ENCODE data around the gene ARHGAP11A. TPM values are rescaled to one million over a fixed set of nuclear protein-coding genes. Genes with fewer than 3 reads are reported as not detected.
"Not testable (repeated sequence)": the region's sequence is repeated elsewhere in the genome, so short reads cannot be mapped to it uniquely, and the experiment has no call there.

Gene ARHGAP11A
- total and polyA plus RNA-seq, 2 of the 13 experiments (the other 11 are each of a cell fraction or from before 2014, with no cell fraction given): 5.1 to 46.3 TPM

DNA sequence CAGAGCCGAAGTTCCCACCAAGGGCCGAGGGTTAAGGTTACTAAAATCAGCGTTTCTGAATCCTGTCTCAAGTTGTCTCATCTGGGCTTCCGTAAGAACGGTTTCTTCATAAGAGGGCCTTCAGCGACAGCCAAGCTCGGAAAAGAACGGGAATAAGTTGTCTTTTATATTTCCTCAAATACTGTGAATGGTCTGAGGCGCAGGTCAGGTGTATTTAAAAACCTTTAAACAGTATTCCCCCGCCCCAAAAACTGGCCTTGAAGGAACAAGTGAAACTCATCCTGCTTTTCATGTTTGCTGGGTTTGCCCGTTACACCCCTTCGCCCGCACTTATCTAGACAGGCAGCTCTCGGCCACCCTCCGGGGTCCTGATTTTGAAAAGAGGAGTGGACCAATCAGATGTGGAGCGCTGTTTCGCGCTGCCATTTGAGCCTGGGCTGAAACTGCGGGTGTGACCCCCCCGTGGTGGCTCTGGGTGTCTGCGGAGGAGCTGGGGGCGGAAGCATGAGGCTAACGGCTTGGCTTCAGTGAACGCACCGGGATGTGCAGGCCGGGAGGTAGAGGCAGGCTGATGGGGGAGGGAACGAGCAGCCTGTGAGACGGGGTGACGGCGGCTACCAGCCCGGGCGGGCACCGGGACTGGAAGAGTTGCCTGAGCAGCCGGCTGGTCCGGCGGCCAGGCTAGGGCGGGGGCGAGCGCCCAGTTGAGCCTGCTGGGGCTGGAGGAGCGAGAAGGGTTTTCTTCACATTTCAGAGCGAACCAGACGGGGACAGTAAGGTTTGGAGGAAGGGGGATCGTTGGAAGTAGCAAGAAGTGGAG is at the start of gene ARHGAP11A (continued):
- TF ChIP-seq, protein P1, sequence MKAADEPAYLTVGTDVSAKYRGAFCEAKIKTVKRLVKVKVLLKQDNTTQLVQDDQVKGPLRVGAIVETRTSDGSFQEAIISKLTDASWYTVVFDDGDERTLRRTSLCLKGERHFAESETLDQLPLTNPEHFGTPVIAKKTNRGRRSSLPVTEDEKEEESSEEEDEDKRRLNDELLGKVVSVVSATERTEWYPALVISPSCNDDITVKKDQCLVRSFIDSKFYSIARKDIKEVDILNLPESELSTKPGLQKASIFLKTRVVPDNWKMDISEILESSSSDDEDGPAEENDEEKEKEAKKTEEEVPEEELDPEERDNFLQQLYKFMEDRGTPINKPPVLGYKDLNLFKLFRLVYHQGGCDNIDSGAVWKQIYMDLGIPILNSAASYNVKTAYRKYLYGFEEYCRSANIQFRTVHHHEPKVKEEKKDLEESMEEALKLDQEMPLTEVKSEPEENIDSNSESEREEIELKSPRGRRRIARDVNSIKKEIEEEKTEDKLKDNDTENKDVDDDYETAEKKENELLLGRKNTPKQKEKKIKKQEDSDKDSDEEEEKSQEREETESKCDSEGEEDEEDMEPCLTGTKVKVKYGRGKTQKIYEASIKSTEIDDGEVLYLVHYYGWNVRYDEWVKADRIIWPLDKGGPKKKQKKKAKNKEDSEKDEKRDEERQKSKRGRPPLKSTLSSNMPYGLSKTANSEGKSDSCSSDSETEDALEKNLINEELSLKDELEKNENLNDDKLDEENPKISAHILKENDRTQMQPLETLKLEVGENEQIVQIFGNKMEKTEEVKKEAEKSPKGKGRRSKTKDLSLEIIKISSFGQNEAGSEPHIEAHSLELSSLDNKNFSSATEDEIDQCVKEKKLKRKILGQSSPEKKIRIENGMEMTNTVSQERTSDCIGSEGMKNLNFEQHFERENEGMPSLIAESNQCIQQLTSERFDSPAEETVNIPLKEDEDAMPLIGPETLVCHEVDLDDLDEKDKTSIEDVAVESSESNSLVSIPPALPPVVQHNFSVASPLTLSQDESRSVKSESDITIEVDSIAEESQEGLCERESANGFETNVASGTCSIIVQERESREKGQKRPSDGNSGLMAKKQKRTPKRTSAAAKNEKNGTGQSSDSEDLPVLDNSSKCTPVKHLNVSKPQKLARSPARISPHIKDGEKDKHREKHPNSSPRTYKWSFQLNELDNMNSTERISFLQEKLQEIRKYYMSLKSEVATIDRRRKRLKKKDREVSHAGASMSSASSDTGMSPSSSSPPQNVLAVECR (CRISPR knock-in tag; IDR thresholded peaks at IDR 0.05; ENCODE audit: borderline replicate concordance): peak; percentile 77; the same call in 1 of the 2 replicates
- TF ChIP-seq, protein P2, sequence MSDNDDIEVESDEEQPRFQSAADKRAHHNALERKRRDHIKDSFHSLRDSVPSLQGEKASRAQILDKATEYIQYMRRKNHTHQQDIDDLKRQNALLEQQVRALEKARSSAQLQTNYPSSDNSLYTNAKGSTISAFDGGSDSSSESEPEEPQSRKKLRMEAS (IDR thresholded peaks at IDR 0.05): peak; percentile 55
- peak; percentile 72 for TF ChIP-seq SIN3B (IDR thresholded peaks at IDR 0.05; ENCODE audit: low read length)
- TF ChIP-seq, protein P3, sequence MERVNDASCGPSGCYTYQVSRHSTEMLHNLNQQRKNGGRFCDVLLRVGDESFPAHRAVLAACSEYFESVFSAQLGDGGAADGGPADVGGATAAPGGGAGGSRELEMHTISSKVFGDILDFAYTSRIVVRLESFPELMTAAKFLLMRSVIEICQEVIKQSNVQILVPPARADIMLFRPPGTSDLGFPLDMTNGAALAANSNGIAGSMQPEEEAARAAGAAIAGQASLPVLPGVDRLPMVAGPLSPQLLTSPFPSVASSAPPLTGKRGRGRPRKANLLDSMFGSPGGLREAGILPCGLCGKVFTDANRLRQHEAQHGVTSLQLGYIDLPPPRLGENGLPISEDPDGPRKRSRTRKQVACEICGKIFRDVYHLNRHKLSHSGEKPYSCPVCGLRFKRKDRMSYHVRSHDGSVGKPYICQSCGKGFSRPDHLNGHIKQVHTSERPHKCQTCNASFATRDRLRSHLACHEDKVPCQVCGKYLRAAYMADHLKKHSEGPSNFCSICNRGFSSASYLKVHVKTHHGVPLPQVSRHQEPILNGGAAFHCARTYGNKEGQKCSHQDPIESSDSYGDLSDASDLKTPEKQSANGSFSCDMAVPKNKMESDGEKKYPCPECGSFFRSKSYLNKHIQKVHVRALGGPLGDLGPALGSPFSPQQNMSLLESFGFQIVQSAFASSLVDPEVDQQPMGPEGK (CRISPR knock-in tag; IDR thresholded peaks at IDR 0.05): peak; percentile 81

DNA sequence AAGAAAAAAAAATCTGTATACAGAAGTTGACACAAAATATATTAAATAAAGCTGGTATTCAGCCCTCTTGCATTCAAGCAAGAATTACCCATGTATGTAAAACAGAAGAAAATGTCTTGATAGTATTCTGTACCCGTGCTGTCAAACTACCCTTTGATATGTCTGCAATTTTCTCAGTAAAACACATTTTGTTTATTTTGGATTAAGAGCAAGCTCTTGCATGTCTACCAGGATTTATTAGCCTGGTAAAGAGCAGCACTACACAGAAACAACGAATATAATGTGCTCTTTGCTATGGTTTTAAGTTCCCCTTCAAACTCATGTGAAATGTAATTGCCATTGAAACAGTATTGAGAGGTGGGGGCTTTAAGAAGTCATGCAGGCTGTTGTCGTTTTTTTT is 46.3 kb upstream of the ARHGAP11A start:
- H3K4me1 ChIP-seq (ENCODE audit: insufficient read depth, low read length); FAIRE-seq; H3K9me3 ChIP-seq (ENCODE audit: low read length); DNase-seq (ENCODE audit: low spot score); BruUV-seq (replicated peaks); H4K20me1 ChIP-seq (ENCODE audit: insufficient read depth, low read length); ATAC-seq; POLR2A ChIA-PET; H3K27ac ChIP-seq (ENCODE audit: extremely low read length, insufficient read depth, low read length); H3K79me2 ChIP-seq (ENCODE audit: insufficient read depth, low read length); H3K9ac ChIP-seq (ENCODE audit: insufficient read depth, low read depth, low read length); intact Hi-C loops (cut with micrococcal nuclease; ENCODE audit: unreplicated experiment); H3K4me3 ChIP-seq (replicated peaks in 1 of 3; ENCODE audit: insufficient read depth in 1 of 3, low read depth in 2 of 3, low read length in 3 of 3); CTCF ChIA-PET (ENCODE audit: low intra/inter-chr PET ratio, low total read pairs); H3K4me2 ChIP-seq (ENCODE audit: low read depth, low read length); H3K27me3 ChIP-seq (ENCODE audit: control insufficient read depth in 1 of 2, insufficient read depth in 2 of 2, low read length in 2 of 2); H3K36me3 ChIP-seq (replicated peaks in 1 of 2; ENCODE audit: control insufficient read depth in 1 of 2, insufficient read depth in 2 of 2, low read length in 2 of 2); H2AFZ ChIP-seq (ENCODE audit: low read length); in situ Hi-C loops (cut with HindIII; ENCODE audit: extremely low pct_ligation_motif_present, low pct_unique_long_range_greater_than_20kb): not testable (repeated sequence)
- WGBS (ENCODE audit: low lambda C conversion rate): 2% methylated on average over 2 of the region's 3 CpGs

DNA sequence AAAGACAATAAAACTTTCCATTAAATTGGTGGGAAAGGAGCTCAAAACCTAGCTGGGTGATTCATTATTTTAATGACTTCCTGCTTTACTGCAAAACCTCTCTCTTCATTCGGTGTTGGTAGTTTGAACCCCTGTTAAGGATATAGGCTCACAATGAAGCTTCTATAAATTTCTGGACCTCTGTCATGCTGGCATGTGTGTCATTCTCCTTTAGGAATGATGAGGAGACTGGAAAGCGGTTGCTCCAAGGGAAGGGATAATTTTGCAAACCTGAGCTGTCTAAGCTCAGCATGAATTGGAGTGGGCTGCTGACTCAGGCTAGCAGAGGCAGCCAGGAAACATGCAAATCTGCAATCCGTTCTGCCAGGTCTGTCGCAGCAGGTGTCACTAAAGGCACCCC is 36.8 kb upstream of the ARHGAP11A start:
- H3K4me2 ChIP-seq (ENCODE audit: low read depth, low read length); in situ Hi-C loops (cut with HindIII; ENCODE audit: extremely low pct_ligation_motif_present, low pct_unique_long_range_greater_than_20kb); H2AFZ ChIP-seq (ENCODE audit: low read length); H3K4me3 ChIP-seq (replicated peaks in 1 of 3; ENCODE audit: insufficient read depth in 1 of 3, low read depth in 2 of 3, low read length in 3 of 3); H3K79me2 ChIP-seq (ENCODE audit: insufficient read depth, low read length); H3K36me3 ChIP-seq (replicated peaks in 1 of 2; ENCODE audit: control insufficient read depth in 1 of 2, insufficient read depth in 2 of 2, low read length in 2 of 2); FAIRE-seq; H3K27ac ChIP-seq (ENCODE audit: extremely low read length, insufficient read depth, low read length); H4K20me1 ChIP-seq (ENCODE audit: insufficient read depth, low read length); DNase-seq (ENCODE audit: low spot score); H3K4me1 ChIP-seq (ENCODE audit: insufficient read depth, low read length); H3K9me3 ChIP-seq (ENCODE audit: low read length); intact Hi-C loops (cut with micrococcal nuclease; ENCODE audit: unreplicated experiment); H3K9ac ChIP-seq (ENCODE audit: insufficient read depth, low read depth, low read length); H3K27me3 ChIP-seq (ENCODE audit: control insufficient read depth in 1 of 2, insufficient read depth in 2 of 2, low read length in 2 of 2); CTCF ChIA-PET (ENCODE audit: low intra/inter-chr PET ratio, low total read pairs); BruUV-seq (replicated peaks); ATAC-seq; POLR2A ChIA-PET: not testable (repeated sequence)
- WGBS (ENCODE audit: low lambda C conversion rate): no CpG with 5 or more reads among the region's 4 CpGs

Data from HepG2 (cell line).